ENCODE measurements around the gene LRRFIP1.

DNA sequence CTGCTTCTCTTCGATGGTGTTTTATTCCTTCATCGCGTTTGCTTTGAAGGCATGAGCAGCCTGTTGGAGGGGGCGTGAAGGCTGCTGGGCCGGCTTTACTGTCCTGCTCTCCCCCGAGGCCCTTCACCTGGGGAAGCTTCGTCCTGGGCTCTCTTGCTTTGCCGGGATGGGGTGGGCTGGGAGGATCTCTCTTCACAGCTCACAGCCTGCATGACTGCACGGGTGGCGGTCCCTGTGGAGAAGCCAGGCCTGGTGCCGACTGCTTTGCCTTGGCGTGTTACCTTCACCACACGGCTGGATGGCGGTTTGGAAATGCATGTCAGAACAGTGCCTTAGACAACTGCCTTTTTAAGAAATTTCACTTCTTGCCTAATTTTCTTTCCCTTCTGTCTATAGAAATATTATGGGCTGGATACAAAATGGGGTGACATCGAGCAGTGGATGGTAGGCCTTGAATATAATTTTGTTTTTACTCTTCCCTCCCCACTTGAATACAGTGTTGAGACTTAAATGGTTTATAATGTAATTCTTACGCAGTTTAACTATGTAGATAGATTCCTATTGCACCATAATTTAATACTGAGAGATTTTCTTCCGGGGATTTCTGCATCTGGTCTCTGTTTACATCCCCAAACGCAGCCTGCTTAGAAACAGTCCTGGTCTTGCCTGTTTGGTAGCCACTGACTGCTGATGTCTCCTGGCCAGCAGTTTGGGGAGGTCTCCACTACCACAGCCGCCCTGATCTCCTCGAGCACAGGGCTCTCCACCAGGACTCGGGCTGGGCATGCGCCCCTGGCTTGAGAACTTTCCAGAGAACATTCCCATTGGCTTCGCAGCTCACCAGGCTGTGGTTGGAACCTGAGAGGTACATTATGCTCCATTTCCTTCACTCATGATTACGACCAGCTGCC is 90.2 kb downstream of the LRRFIP1 start:
- no peak for TF ChIP-seq POLR2A (IDR thresholded peaks at IDR 0.05)
- TF ChIP-seq, protein P1, sequence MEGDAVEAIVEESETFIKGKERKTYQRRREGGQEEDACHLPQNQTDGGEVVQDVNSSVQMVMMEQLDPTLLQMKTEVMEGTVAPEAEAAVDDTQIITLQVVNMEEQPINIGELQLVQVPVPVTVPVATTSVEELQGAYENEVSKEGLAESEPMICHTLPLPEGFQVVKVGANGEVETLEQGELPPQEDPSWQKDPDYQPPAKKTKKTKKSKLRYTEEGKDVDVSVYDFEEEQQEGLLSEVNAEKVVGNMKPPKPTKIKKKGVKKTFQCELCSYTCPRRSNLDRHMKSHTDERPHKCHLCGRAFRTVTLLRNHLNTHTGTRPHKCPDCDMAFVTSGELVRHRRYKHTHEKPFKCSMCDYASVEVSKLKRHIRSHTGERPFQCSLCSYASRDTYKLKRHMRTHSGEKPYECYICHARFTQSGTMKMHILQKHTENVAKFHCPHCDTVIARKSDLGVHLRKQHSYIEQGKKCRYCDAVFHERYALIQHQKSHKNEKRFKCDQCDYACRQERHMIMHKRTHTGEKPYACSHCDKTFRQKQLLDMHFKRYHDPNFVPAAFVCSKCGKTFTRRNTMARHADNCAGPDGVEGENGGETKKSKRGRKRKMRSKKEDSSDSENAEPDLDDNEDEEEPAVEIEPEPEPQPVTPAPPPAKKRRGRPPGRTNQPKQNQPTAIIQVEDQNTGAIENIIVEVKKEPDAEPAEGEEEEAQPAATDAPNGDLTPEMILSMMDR (IDR thresholded peaks at IDR 0.05), result no peak

All from esophagus squamous epithelium (tissue), 4 donors.